Keratinocyte (primary cell): ENCODE results near the gene CHRNA7. TPM values are rescaled to one million over a fixed set of nuclear protein-coding genes. Genes with fewer than 3 reads are reported as not detected.

Source experiments
- DNase-seq: peaks from one replicate; pipeline ENCODE4 v3.0.0-alpha.2; 2011; ENCODE audit warnings: low read depth, missing footprints, low spot score
- FAIRE-seq: peaks from 2 replicates; lab custom pipeline; 2011; peaks lifted over from hg19 to GRCh38; lab: Jason Lieb, UNC
- H2AFZ ChIP-seq: 2 replicates; pipeline ENCODE4 v1.6.0; 2012; ENCODE audit warnings: low read length, control low read depth, inconsistent platforms; ENCODE audit not compliant: control insufficient read depth
- H3K27ac ChIP-seq: 2 replicates; pipeline ENCODE4 v1.5.1; 2011; ENCODE audit warnings: low read length; ENCODE audit not compliant: control insufficient read depth, insufficient read depth
- H3K27me3 ChIP-seq: 3 replicates; pipeline ENCODE4 v1.6.0; 2011; ENCODE audit warnings: low read length; ENCODE audit not compliant: control insufficient read depth, insufficient read depth; ENCODE audit errors: extremely low read depth
- H3K36me3 ChIP-seq, 2 experiments: 2 replicates in 1 of 2; 3 replicates in 1 of 2; pipeline ENCODE4 v1.5.1; 2011; ENCODE audit warnings: low read length in 2 of 2, mild to moderate bottlenecking in 1 of 2; ENCODE audit not compliant: control insufficient read depth in 2 of 2, insufficient read depth in 2 of 2; ENCODE audit errors: extremely low read depth in 1 of 2
- H3K4me1 ChIP-seq: 3 replicates; pipeline ENCODE4 v1.5.1; 2011; ENCODE audit warnings: low read length; ENCODE audit not compliant: control insufficient read depth, insufficient read depth; ENCODE audit errors: extremely low read depth
- H3K4me2 ChIP-seq: 3 replicates; pipeline ENCODE4 v1.6.0; 2011; ENCODE audit warnings: low read depth, low read length; ENCODE audit not compliant: control insufficient read depth, insufficient read depth; ENCODE audit errors: extremely low read depth
- H3K4me3 ChIP-seq, 3 experiments: fragments of 200-600 bp in 1 of 3; sonication (generic) in 1 of 3; 2 replicates in 2 of 3; 3 replicates in 1 of 3; pipeline ENCODE4 v1.5.1; 2011 to 2016; ENCODE audit warnings: low read length in 3 of 3, mild to moderate bottlenecking in 3 of 3, control low read depth in 2 of 3, inconsistent platforms in 1 of 3, low read depth in 1 of 3, mixed read lengths in 1 of 3, mixed run types in 1 of 3, moderate library complexity in 1 of 3; ENCODE audit not compliant: control insufficient read depth in 2 of 3, insufficient read depth in 2 of 3; ENCODE audit errors: extremely low read depth in 1 of 3
- H3K79me2 ChIP-seq: 2 replicates; pipeline ENCODE4 v1.6.0; 2012; ENCODE audit warnings: low read length; ENCODE audit not compliant: control insufficient read depth, insufficient read depth
- H3K9ac ChIP-seq: 3 replicates; pipeline ENCODE4 v1.6.0; 2011; ENCODE audit warnings: low read length; ENCODE audit not compliant: control insufficient read depth, insufficient read depth; ENCODE audit errors: extremely low read depth
- H3K9me1 ChIP-seq: 3 replicates; pipeline ENCODE4 v1.6.0; 2011; ENCODE audit warnings: low read length; ENCODE audit not compliant: control insufficient read depth, insufficient read depth; ENCODE audit errors: extremely low read depth
- H3K9me3 ChIP-seq: 2 replicates; pipeline ENCODE4 v1.5.1; 2012; ENCODE audit warnings: low read depth, low read length; ENCODE audit not compliant: control insufficient read depth
- H4K20me1 ChIP-seq: 3 replicates; pipeline ENCODE4 v1.6.0; 2011; ENCODE audit warnings: low read length; ENCODE audit not compliant: control insufficient read depth, insufficient read depth; ENCODE audit errors: extremely low read depth
- EZH2 ChIP-seq: IDR thresholded peaks from one replicate; pipeline ENCODE4 v1.6.1; 2012; ENCODE audit warnings: inconsistent platforms, mild to moderate bottlenecking, low read length, moderate library complexity
- dilution Hi-C: fragments of 300-500 bp; cut with MboI; formaldehyde crosslinking; loops from one replicate; pipeline ENCODE4 v1.7.0; 2020; ENCODE audit warnings: low sequenced_read_pairs; ENCODE audit not compliant: extremely low pct_ligation_motif_present
- polyA plus RNA-seq, 5 experiments: library from polyadenylated mRNA; depleted of rRNA in 3 of 5; stranded (reverse) in 3 of 5; stranded (forward) in 1 of 5; unstranded in 1 of 5; fragments of >200 nt; gene quantifications; 1 replicate in 1 of 5; 2 replicates in 3 of 5; 3 replicates in 1 of 5; pipeline versions ENCODE4 v1.2.1 to v1.2.3, GENCODE V29; 2011 to 2012; ENCODE audit warnings: missing spikeins in 2 of 5, low read depth in 1 of 5, low replicate concordance in 1 of 5
- TF ChIP-seq, protein P1 (sequence below), 3 experiments: IDR thresholded peaks in 1 of 3; conservative IDR thresholded peaks in 1 of 3; optimal IDR thresholded peaks in 1 of 3; 2 replicates in 2 of 3; 3 replicates in 1 of 3; pipeline versions ENCODE3 to v1.5.1; 2011; ENCODE audit warnings: low read length in 3 of 3, mild to moderate bottlenecking in 3 of 3, moderate library complexity in 2 of 3, control low read depth in 1 of 3, inconsistent platforms in 1 of 3; ENCODE audit not compliant: insufficient read depth in 2 of 3; ENCODE audit errors: extremely low read depth in 1 of 3

Gene CHRNA7
- polyA plus RNA-seq, 1 donor (not counting 4 experiments of a cell fraction or from before 2014, with no cell fraction given), result 0.93 TPM

GRCh38 chr15:32004249-32004648 is 26.1 kb upstream of the CHRNA7 start:
- no peak for FAIRE-seq
- dilution Hi-C loops, result no loop called here

DNA sequence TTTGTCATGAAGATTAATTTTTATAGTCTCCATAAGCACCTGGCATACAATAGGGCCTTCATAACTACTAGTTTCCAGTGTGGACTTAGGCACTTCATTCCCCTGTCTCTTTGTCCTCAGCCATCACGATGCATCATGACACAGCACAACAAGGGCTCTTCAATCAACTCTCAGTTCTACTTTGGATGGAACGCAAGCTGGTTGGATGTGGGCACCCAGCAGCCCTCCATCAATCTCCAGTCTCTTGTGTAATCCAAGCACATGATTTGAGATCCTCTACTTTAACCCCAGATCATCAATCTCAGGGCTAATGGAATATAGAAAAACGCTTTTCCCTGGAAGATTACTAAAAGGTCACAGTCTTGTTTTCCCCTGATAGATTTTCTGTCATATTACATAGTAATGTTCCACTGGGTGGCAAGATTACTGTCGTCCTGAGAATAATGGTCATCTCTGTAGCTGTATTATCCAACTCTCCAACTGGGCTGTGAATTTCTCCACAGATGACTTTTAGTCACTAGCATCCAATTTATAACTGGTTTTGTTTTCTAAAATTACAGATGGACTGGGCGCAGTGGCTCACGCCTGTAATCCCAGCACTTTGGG is 22.9 kb upstream of the CHRNA7 start:
- DNase-seq (no peak), FAIRE-seq (no peak)
- Histone ChIP-seq H3K27me3 (no peaks in the 10 kb centered on the region), H2AFZ (no peak overlapping the region), H3K36me3 (no peaks in the 10 kb centered on the region), H4K20me1 (no peaks in the 10 kb centered on the region), H3K4me3 (no peak overlapping the region), H3K79me2 (no peaks in the 10 kb centered on the region), H3K27ac (no peak overlapping the region), H3K9me1 (no peaks in the 10 kb centered on the region), H3K9me3 (no peaks in the 10 kb centered on the region), H3K4me1 (no peaks in the 10 kb centered on the region), H3K4me2 (no peak overlapping the region), H3K9ac (no peak overlapping the region)
- dilution Hi-C loops, result no loop called here
- TF ChIP-seq, protein P1, sequence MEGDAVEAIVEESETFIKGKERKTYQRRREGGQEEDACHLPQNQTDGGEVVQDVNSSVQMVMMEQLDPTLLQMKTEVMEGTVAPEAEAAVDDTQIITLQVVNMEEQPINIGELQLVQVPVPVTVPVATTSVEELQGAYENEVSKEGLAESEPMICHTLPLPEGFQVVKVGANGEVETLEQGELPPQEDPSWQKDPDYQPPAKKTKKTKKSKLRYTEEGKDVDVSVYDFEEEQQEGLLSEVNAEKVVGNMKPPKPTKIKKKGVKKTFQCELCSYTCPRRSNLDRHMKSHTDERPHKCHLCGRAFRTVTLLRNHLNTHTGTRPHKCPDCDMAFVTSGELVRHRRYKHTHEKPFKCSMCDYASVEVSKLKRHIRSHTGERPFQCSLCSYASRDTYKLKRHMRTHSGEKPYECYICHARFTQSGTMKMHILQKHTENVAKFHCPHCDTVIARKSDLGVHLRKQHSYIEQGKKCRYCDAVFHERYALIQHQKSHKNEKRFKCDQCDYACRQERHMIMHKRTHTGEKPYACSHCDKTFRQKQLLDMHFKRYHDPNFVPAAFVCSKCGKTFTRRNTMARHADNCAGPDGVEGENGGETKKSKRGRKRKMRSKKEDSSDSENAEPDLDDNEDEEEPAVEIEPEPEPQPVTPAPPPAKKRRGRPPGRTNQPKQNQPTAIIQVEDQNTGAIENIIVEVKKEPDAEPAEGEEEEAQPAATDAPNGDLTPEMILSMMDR (optimal IDR thresholded peaks at IDR 0.05 in 1 of 3, IDR thresholded peaks at IDR 0.05 in 1 of 3, conservative IDR thresholded peaks at IDR 0.05 in 1 of 3; ENCODE audit: extremely low read depth in 1 of 3, insufficient read depth in 2 of 3, low read length in 3 of 3), result no peak
- TF ChIP-seq EZH2, result no peak

More at GRCh38 chr15:32004249-32004648, 26.1 kb upstream of the CHRNA7 start:
- TF ChIP-seq, protein P1 (optimal IDR thresholded peaks at IDR 0.05 in 1 of 3, IDR thresholded peaks at IDR 0.05 in 1 of 3, conservative IDR thresholded peaks at IDR 0.05 in 1 of 3; ENCODE audit: extremely low read depth in 1 of 3, insufficient read depth in 2 of 3, low read length in 3 of 3), result no peak
- TF ChIP-seq EZH2, result no peak
- Histone ChIP-seq H3K9ac (no peak overlapping the region), H3K27me3 (no peaks in the 10 kb centered on the region), H3K9me1 (no peaks in the 10 kb centered on the region), H3K36me3 (no peaks in the 10 kb centered on the region), H3K4me3 (no peak overlapping the region), H3K79me2 (no peaks in the 10 kb centered on the region), H3K27ac (no peak overlapping the region), H3K9me3 (no peaks in the 10 kb centered on the region), H3K4me2 (no peak overlapping the region), H2AFZ (no peak overlapping the region), H4K20me1 (no peaks in the 10 kb centered on the region), H3K4me1 (no peaks in the 10 kb centered on the region)
- DNase-seq, result no peak
